ENCODE measurements around the gene ZNF451.

- no peak for TF ChIP-seq POLR2A (IDR thresholded peaks at IDR 0.05)
- TF ChIP-seq CTCF (IDR thresholded peaks at IDR 0.05): no peak
- no peak for TF ChIP-seq EP300 (IDR thresholded peaks at IDR 0.05)
Measured at GRCh38 chr6:57209030-57209429, 119.0 kb downstream of the ZNF451 start.

All from tibial nerve (tissue), 4 donors.